22Rv1 (cell line): ENCODE results near the gene RABGAP1.

ENCODE experiments used
- H3K27ac ChIP-seq: fragments of 450-650 bp; 2 replicates; pipeline ENCODE4 v1.5.1; 2017
- ZFX ChIP-seq: fragments of 450-650 bp; IDR thresholded peaks from 2 replicates; pipeline ENCODE4 v1.6.1; 2017; ENCODE audit warnings: antibody characterized with exemption, borderline replicate concordance
- TF ChIP-seq, protein P1 (sequence below): fragments of 450-650 bp; IDR thresholded peaks from 2 replicates; pipeline ENCODE4 v1.5.1; 2017; ENCODE audit warnings: mild to moderate bottlenecking

Gene RABGAP1

DNA sequence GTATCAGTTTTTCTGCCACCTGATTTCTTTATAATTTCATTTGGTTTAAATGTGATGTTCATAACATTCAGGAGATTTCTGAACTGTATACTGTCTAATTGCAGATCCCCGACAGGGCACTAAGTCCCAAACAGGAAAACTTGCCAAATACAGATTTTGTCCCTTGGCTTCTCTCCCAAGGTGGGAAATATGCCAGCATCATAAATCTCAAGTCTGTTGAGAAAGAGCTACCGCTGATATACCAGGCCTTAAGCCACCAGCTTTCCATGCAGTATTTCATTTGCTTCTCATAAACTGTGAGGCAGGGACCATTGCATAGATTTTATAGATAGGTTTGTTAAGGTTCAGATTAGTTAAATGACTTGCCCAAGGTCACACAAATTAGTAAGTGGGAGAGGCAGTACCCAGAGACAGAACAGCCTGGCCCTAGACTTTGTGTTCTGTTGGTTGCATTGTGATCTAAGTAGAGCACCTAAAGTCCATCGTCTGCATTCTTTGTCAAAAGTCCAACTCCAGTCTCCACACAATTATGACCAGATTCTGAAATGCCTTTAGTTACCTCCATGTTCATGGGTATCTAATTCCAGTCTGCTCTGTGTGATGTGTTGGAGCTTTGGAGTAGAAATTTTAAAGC is 108.9 kb downstream of the RABGAP1 start:
- H3K27ac ChIP-seq = no peak overlapping the region
- TF ChIP-seq, protein P1, sequence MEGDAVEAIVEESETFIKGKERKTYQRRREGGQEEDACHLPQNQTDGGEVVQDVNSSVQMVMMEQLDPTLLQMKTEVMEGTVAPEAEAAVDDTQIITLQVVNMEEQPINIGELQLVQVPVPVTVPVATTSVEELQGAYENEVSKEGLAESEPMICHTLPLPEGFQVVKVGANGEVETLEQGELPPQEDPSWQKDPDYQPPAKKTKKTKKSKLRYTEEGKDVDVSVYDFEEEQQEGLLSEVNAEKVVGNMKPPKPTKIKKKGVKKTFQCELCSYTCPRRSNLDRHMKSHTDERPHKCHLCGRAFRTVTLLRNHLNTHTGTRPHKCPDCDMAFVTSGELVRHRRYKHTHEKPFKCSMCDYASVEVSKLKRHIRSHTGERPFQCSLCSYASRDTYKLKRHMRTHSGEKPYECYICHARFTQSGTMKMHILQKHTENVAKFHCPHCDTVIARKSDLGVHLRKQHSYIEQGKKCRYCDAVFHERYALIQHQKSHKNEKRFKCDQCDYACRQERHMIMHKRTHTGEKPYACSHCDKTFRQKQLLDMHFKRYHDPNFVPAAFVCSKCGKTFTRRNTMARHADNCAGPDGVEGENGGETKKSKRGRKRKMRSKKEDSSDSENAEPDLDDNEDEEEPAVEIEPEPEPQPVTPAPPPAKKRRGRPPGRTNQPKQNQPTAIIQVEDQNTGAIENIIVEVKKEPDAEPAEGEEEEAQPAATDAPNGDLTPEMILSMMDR = no peak
- TF ChIP-seq ZFX = no peak

DNA sequence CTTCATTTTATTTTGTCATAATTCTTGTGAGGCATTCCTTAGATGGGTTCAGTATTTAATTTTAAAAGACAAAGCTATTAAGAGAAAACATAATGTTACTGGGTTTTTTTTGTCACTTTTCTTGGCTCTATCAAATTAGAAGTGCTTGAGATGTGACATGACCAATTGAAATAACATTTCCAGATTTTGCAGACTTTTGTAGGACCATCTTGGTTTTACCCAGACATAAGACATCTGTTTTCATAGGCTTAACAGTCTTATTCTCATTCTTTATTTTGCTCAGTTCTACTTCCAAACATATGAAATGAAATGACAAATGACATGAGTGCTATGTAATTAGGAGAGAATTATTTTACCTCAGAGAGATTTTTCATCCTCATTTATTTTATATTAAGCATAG is 112.2 kb downstream of the RABGAP1 start:
- TF ChIP-seq ZFX = no peak
- TF ChIP-seq, protein P1 = no peak
- no peak overlapping the region for H3K27ac ChIP-seq

- TF ChIP-seq, protein P1 = no peak
- no peak for TF ChIP-seq ZFX
- H3K27ac ChIP-seq = no peak overlapping the region
These were observed 112.9 kb downstream of the RABGAP1 start for GRCh38 chr9:123053711-123054110.

DNA sequence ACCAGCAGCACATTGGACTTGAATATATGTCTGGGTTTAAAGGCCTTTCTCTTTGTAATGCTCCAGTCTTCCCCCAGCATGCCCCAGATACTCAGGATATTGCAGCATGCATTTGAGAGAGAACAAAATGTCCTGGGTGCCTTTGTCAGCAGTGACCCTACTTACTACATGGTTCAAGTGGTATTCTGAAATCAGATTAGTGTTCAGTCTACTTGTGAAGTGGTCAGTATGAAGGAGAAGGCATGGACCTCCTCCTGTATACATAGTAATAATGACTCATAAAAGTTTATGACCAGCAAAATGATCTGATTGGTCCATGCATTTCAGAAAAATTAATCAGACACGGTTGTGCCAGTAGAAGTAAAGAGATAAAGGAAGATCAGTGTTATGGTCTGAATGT is 118.0 kb downstream of the RABGAP1 start:
- TF ChIP-seq, protein P1 = no peak
- TF ChIP-seq ZFX = no peak
- no peak overlapping the region for H3K27ac ChIP-seq

DNA sequence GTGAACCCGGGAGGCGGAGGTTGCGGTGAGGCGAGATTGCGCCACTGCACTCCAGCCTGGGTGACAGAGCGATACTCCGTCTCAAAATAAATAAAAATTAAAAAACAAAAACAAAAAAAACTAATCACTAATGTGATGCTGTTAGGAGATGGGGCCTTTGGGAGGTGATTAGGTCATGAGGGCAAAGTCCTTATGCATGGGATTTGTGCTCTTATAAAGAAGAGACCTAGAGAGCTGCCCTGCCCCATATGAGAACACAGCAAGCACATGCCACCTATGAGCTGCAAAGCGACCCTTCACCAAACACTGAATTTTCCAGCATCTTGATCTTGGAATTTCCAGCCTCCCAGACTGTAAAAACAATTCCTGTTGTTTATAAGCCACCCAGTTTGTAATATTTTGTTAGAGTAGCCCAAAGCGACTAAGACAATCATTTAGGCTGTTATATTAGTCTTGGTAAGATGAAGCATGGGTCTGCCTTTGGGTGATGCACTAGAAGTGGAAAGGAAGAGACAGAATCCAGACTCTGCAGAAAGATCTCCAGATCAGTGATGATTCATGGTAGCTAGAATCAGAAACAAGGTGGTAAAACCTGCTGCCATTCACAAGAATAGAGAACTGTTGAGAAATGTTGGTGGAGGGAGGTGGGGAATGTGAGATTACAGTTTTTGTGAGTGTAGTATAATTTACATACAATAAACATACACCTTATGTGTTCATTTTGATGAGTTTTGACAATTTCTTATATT is 118.8 kb downstream of the RABGAP1 start:
- TF ChIP-seq ZFX = no peak
- no peak overlapping the region for H3K27ac ChIP-seq

DNA sequence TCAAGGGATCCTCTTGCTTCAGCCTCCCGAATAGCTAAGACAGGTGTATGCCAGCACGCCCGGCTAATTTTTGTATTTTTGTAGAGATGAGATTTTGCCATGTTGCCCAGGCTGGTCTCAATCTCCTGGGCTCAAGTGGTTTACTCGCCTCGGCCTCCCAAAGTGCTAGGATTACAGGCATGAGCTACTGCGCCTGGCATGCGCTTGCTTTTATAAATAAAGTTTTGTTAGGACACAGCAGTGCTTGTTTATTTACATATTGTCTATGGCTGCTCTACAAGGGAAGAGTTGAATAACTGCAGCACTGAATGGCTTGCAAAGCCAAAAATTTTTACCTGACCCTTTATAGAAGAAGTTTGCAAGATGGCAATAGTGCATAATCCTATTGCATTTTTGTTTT is 120.4 kb downstream of the RABGAP1 start:
- TF ChIP-seq, protein P1 = no peak
- no peak for TF ChIP-seq ZFX
- H3K27ac ChIP-seq = no peak overlapping the region

DNA sequence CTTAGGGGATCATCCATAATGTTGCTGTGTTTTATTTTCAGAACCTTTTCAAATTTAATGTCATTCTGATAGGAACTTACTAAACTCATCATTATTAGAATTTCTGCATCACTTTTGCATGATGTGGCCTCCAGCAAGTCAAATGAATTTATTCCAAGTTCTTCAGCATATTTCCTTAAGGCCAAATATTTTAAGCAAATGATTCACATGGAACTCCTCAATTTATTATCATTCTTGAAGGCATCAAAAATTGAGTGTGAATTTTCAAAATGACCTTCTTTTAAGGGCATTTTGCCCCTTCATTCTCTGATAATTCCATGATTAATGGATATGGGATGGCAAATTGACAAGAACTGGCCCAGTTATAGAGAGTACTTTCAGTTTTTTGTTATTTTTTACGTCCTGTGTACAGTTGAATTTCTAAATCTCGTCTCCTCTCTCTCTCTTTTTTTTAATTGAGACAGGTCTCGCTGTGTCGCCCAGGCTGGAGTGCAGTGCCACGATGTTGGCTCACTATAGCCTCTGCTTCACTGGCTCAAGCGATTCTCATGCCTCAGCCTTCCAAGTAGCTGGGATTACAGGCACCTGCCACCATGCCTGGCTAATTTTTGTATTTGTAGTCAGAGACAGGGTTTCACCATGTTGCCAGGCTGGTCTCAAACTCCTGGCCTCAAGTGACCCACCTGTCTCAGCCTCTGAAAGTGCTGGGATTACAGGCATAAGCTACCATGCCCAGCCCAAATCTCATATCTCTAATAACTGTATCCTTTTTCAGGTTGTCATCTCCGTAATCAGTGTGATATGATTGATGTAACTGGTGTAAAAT is 121.7 kb downstream of the RABGAP1 start:
- H3K27ac ChIP-seq = no peak overlapping the region
- TF ChIP-seq, protein P1 = no peak
- TF ChIP-seq ZFX = no peak
